Sigmoid colon (tissue), 7 donors: ENCODE data around the gene GPRC5B. TPM values are rescaled to one million over a fixed set of nuclear protein-coding genes. Genes with fewer than 3 reads are reported as not detected.

Source experiments
- DNase-seq: peaks from one replicate; pipeline ENCODE4 v3.0.0-alpha.2; 2019
- H3K27ac ChIP-seq, 4 donors: fragments of 200-600 bp; sonication (generic); one replicate each; pipeline ENCODE4 v1.5.1; 2016 to 2019; ENCODE audit warnings: mild to moderate bottlenecking in 1 of 4
- H3K27me3 ChIP-seq, 3 donors: fragments of 200-600 bp; sonication (generic); one replicate each; pipeline ENCODE4 v1.5.1; 2019; ENCODE audit warnings: mild to moderate bottlenecking in 1 of 3
- H3K36me3 ChIP-seq, 4 donors: fragments of 200-600 bp; sonication (generic); one replicate each; pipeline ENCODE4 v1.5.1; 2016 to 2019
- H3K4me1 ChIP-seq, 4 donors: fragments of 200-600 bp; sonication (generic); one replicate each; pipeline ENCODE4 v1.5.1; 2017 to 2019
- H3K4me3 ChIP-seq, 4 donors: fragments of 200-600 bp; sonication (generic); one replicate each; pipeline ENCODE4 v1.5.1; 2017 to 2019; ENCODE audit warnings: mild to moderate bottlenecking in 2 of 4, moderate library complexity in 1 of 4
- H3K9me3 ChIP-seq, 4 donors: fragments of 200-600 bp in 3 of 4; sonication (generic) in 3 of 4; one replicate each; pipeline versions ENCODE4 v1.5.1 to v1.6.1; 2013 to 2019
- CTCF ChIP-seq, 4 experiments: fragments of 450-650 bp in 3 of 4; fragments of 200-600 bp in 1 of 4; IDR thresholded peaks; one replicate each; pipeline ENCODE4 v1.5.1; 2016 to 2019; ENCODE audit warnings: antibody characterized with exemption in 4 of 4, mild to moderate bottlenecking in 3 of 4, moderate library complexity in 2 of 4
- EP300 ChIP-seq, 4 donors: sonication (generic); formaldehyde crosslinking; IDR thresholded peaks; one replicate each; pipeline ENCODE4 v1.6.1; 2017; ENCODE audit warnings: antibody characterized with exemption in 4 of 4
- POLR2A ChIP-seq, 2 donors: fragments of 450-650 bp; IDR thresholded peaks; one replicate each; pipeline ENCODE4 v1.6.1; 2016; ENCODE audit warnings: antibody characterized with exemption in 2 of 2, mild to moderate bottlenecking in 2 of 2, moderate library complexity in 2 of 2
- POLR2AphosphoS5 ChIP-seq, 4 donors: sonication (generic); formaldehyde crosslinking; IDR thresholded peaks; one replicate each; pipeline ENCODE4 v1.6.1; 2017; ENCODE audit warnings: antibody characterized with exemption in 4 of 4
- WGBS, 2 donors: extraction: QIAGEN DNeasy Blood & Tissue Kit; methylation state at CpG; one replicate each; pipeline ENCODE4 v1.1.7; 2013; 5-methylcytosine and 5-hydroxymethylcytosine counted together
- intact Hi-C: fragments of 100-400 bp; cut with DNase I; formaldehyde crosslinking; loops from one replicate; pipeline ENCODE4 v1.15.1; 2023
- polyA plus RNA-seq, 3 donors: library from polyadenylated mRNA; stranded (reverse); fragments of 200-250 nt; gene quantifications; one replicate each; pipeline ENCODE4 v1.2.3, GENCODE V29; 2013
- total RNA-seq, 4 donors: library from RNA; depleted of rRNA; stranded (reverse); fragments of >200 nt; gene quantifications; one replicate each; pipeline ENCODE4 v1.1.0, GENCODE V29; 2016
- donor health status: healthy with polysubstance abuse.
- donor health status: Bipolar disorder and iron deficiency.
- donor health status: healthy.

GPRC5B gene
- total and polyA plus RNA-seq, 7 donors, result 1.6 to 20.6 (median 8.4) TPM

- no peaks in the 10 kb centered on the region for H3K9me3 ChIP-seq
- no peaks in the 10 kb centered on the region for H3K36me3 ChIP-seq
- intact Hi-C loops, result no loop called here
- H3K27me3 ChIP-seq, result no peaks in the 10 kb centered on the region
- TF ChIP-seq POLR2A (IDR thresholded peaks at IDR 0.05), result no peak
- no peak for TF ChIP-seq CTCF (IDR thresholded peaks at IDR 0.05)
- no peak for TF ChIP-seq EP300 (IDR thresholded peaks at IDR 0.05)
- no peak for TF ChIP-seq POLR2AphosphoS5 (IDR thresholded peaks at IDR 0.05)
- 87 to 91% methylated on average over 3 of the region's 3 CpGs for WGBS, 2 donors
- no peak for DNase-seq
- no peak overlapping the region for H3K4me3 ChIP-seq
- H3K4me1 ChIP-seq, result peaks cover 0 to 8% (median 7%) of the 10 kb centered on the region in 4 donors
- no peak overlapping the region for H3K27ac ChIP-seq
Measured at GRCh38 chr16:19841184-19841583, 43.5 kb downstream of the GPRC5B start.

DNA sequence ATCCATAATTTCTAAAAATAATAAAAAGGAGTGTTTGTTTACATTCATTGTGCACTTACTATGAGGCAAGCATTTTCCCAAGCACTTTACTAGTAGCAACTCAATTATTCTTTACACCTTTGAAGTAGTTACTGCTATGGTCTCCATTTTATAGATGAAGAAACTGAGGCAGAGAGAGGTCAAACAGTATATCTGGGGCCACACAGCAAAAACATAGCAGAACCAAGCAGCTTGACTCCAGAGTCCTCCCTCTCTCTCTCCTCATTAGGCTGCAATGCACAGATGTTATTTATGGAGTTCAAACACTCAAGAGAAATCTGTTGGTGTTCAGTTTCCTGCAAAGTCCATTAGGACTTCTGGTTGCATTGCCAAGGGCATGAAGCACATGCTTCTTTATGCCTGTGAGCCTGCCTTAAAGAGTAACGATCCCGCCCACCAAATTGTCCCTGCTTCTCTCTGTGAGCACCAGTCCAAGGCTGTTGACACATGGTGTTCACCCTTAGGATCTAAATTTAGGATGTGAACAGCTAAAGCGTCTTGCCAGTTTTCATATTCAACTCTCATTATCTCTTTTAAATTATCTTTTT is 44.0 kb downstream of the GPRC5B start:
- no peaks in the 10 kb centered on the region for H3K36me3 ChIP-seq
- WGBS, 2 donors, result 76 to 84% methylated on average over 3 of the region's 3 CpGs
- no peaks in the 10 kb centered on the region for H3K27me3 ChIP-seq
- H3K4me3 ChIP-seq, result no peak overlapping the region
- H3K4me1 ChIP-seq, result peaks cover 0 to 11% (median 6%) of the 10 kb centered on the region in 4 donors
- no peak for TF ChIP-seq POLR2AphosphoS5 (IDR thresholded peaks at IDR 0.05)
- TF ChIP-seq CTCF (IDR thresholded peaks at IDR 0.05), result no peak
- no peak for TF ChIP-seq POLR2A (IDR thresholded peaks at IDR 0.05)
- no peak for TF ChIP-seq EP300 (IDR thresholded peaks at IDR 0.05)
- H3K27ac ChIP-seq, result no peak overlapping the region
- no peaks in the 10 kb centered on the region for H3K9me3 ChIP-seq
- DNase-seq, result no peak
- intact Hi-C loops, result no loop called here

DNA sequence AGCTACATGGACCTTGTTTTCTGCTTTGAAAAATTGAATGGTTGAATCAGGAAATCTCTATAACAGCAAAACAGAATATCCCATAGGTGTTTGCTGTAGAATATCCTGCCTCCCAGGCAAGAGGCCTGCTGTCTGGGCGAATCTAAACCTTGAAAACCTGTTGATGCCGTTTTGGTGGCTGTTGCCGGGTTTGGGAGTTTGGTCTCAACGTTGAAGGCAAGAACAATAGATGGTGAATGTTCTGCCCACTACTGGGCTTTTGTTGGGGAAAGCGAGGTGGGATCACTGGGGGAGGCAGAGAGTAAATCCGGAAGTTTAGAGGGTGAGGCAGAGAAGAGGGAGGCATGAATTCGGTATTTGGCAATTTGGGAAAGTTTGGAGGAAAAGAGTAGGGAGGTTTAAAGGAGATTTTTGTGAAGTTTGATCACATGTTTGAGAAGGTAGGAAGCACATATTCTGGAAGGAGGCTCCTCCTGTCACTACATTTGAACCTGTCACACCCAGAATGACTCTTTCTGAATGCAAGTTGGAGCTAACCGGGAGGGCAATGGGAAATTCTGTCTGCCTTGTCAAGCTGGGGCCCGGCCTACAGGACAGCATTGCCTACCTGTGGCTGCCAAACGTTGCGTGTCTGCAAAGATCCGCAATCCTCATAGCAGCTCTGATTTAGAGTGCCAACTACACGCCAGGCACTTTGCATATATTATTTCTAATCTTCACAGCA is 46.5 kb downstream of the GPRC5B start:
- DNase-seq, result no peak
- no peak overlapping the region for H3K4me3 ChIP-seq
- no peaks in the 10 kb centered on the region for H3K36me3 ChIP-seq
- 88 to 91% methylated on average over 13 of the region's 13 CpGs for WGBS, 2 donors
- H3K4me1 ChIP-seq, result peaks cover 0 to 6% (median 2%) of the 10 kb centered on the region in 4 donors
- no peaks in the 10 kb centered on the region for H3K27me3 ChIP-seq
- no peak for TF ChIP-seq POLR2A (IDR thresholded peaks at IDR 0.05)
- H3K9me3 ChIP-seq, result no peaks in the 10 kb centered on the region
- H3K27ac ChIP-seq, result no peak overlapping the region
- intact Hi-C loops, result loop anchor here (10.0 kb wide), 1 partner anchor 57 kb away; no protein-coding TSS in a partner anchor

GRCh38 chr16:19837331-19837980 is 47.2 kb downstream of the GPRC5B start:
- Histone ChIP-seq H3K36me3 (no peaks in the 10 kb centered on the region), H3K27me3 (no peaks in the 10 kb centered on the region), H3K27ac (no peak overlapping the region), H3K9me3 (no peaks in the 10 kb centered on the region), H3K4me3 (no peak overlapping the region), H3K4me1 (peaks cover 0 to 6% (median 2%) of the 10 kb centered on the region in 4 donors)
- DNase-seq, result no peak
- no peak for TF ChIP-seq EP300 (IDR thresholded peaks at IDR 0.05)
- TF ChIP-seq POLR2AphosphoS5 (IDR thresholded peaks at IDR 0.05), result no peak
- TF ChIP-seq CTCF (IDR thresholded peaks at IDR 0.05), result no peak
- no peak for TF ChIP-seq POLR2A (IDR thresholded peaks at IDR 0.05)
- WGBS, 2 donors, result 84 to 89% methylated on average over 6 of the region's 6 CpGs
- intact Hi-C loops, result loop anchor here (10.0 kb wide), 1 partner anchor 57 kb away; no protein-coding TSS in a partner anchor

- H3K4me1 ChIP-seq, result peaks cover 0 to 6% (median 2%) of the 10 kb centered on the region in 4 donors
- intact Hi-C loops, result loop anchor here (10.0 kb wide), 1 partner anchor 59 kb away; no protein-coding TSS in a partner anchor
- H3K9me3 ChIP-seq, result no peaks in the 10 kb centered on the region
- TF ChIP-seq POLR2A (IDR thresholded peaks at IDR 0.05), result no peak
- H3K36me3 ChIP-seq, result no peaks in the 10 kb centered on the region
- no peak overlapping the region for H3K4me3 ChIP-seq
- H3K27me3 ChIP-seq, result no peaks in the 10 kb centered on the region
- DNase-seq, result no peak
- H3K27ac ChIP-seq, result no peak overlapping the region
Measured at GRCh38 chr16:19835968-19836421, 48.7 kb downstream of the GPRC5B start.
